SW480 (cell line): ENCODE data around the gene FAS.

Experiments
- DNase-seq: peaks from one replicate; pipeline ENCODE4 v3.0.0-alpha.2; 2016; ENCODE audit warnings: low spot score

FAS gene

GRCh38 chr10:88971221-88972061 is 19.2 kb upstream of the FAS start:
- no peak for DNase-seq

- no peak for DNase-seq
These were observed 16.6 kb upstream of the FAS start for GRCh38 chr10:88974012-88974411.

GRCh38 chr10:88974446-88975376 is 15.9 kb upstream of the FAS start:
- peak; percentile 10 for DNase-seq

- no peak for DNase-seq
These were observed 15.2 kb upstream of the FAS start for GRCh38 chr10:88975377-88975720.

GRCh38 chr10:88978463-88978862 is 12.1 kb upstream of the FAS start:
- DNase-seq, result no peak

- peak; percentile 72 for DNase-seq
These were observed 11.4 kb upstream of the FAS start for GRCh38 chr10:88979153-88979562.

GRCh38 chr10:88979603-88980002 is 11.0 kb upstream of the FAS start:
- no peak for DNase-seq

GRCh38 chr10:88980247-88980646 is 10.4 kb upstream of the FAS start:
- no peak for DNase-seq

GRCh38 chr10:88980800-88981199 is 9.8 kb upstream of the FAS start:
- DNase-seq, result no peak

GRCh38 chr10:88981435-88981834 is 9.2 kb upstream of the FAS start:
- no peak for DNase-seq

- no peak for DNase-seq
These were observed 8.2 kb upstream of the FAS start for GRCh38 chr10:88982366-88982765.

GRCh38 chr10:88983206-88983605 is 7.4 kb upstream of the FAS start:
- DNase-seq, result no peak

- no peak for DNase-seq
These were observed 6.7 kb upstream of the FAS start for GRCh38 chr10:88983939-88984338.

- no peak for DNase-seq
These were observed 6.1 kb upstream of the FAS start for GRCh38 chr10:88984525-88984924.

- peak; percentile 30 for DNase-seq
These were observed 3.9 kb upstream of the FAS start for GRCh38 chr10:88986549-88987242.

- DNase-seq, result no peak
These were observed 3.3 kb upstream of the FAS start for GRCh38 chr10:88987243-88987725.

- DNase-seq, result no peak
These were observed 2.8 kb upstream of the FAS start for GRCh38 chr10:88987840-88988239.

GRCh38 chr10:88989423-88989822 is 1.2 kb upstream of the FAS start:
- no peak for DNase-seq

GRCh38 chr10:88989824-88990383 is 694 bp upstream of the FAS start:
- no peak for DNase-seq

GRCh38 chr10:88991161-88991898 is 732 bp downstream of the FAS start:
- peak; percentile 40 for DNase-seq

GRCh38 chr10:88991899-88992320 is 1.3 kb downstream of the FAS start:
- DNase-seq, result no peak
